A673 (cell line): ENCODE results near the gene AKAP6. TPM values are rescaled to one million over a fixed set of nuclear protein-coding genes. Genes with fewer than 3 reads are reported as not detected.
A peak's percentile ranks its signal among the peaks of the same experiment; 100 is the strongest.

ENCODE experiments used
- BruUV-seq: library from RNA; stranded (reverse); fragments of 400-500 nt; replicated peaks from 2 replicates; lab custom pipeline; 2021; lab: Mats Ljungman, UMichigan
- CTCF ChIA-PET: fragments of 300-600 bp; sonication (Branson Sonifier 250); formaldehyde crosslinking; loops from one replicate; lab custom pipeline; 2022; ENCODE audit warnings: antibody characterized with exemption; lab: Charles Lee
- POLR2A ChIA-PET: fragments of 300-600 bp; sonication (Branson Sonifier 250); formaldehyde crosslinking; loops from one replicate; lab custom pipeline; 2022; ENCODE audit warnings: antibody characterized with exemption; ENCODE audit not compliant: low non-redundant PET; lab: Charles Lee
- DNase-seq: peaks from one replicate; pipeline ENCODE4 v3.0.0-alpha.2; 2015; ENCODE audit warnings: low spot score
- H3K27ac ChIP-seq: fragments of 200-600 bp; sonication (generic); 2 replicates; pipeline ENCODE4 v1.5.1; 2016; ENCODE audit warnings: mixed run types, low read depth, mild to moderate bottlenecking, mixed read lengths, antibody characterized with exemption, low read length; ENCODE audit not compliant: poor library complexity, severe bottlenecking
- H3K27me3 ChIP-seq: fragments of 200-600 bp; sonication (generic); replicated peaks from 2 replicates; pipeline ENCODE4 v1.6.1; 2017; ENCODE audit warnings: mixed run types, low read depth, mild to moderate bottlenecking, mixed read lengths, antibody characterized with exemption, low read length; ENCODE audit not compliant: insufficient read depth, poor library complexity
- H3K36me3 ChIP-seq: fragments of 200-600 bp; sonication (generic); 2 replicates; pipeline ENCODE4 v1.6.1; 2016; ENCODE audit warnings: mixed run types, mild to moderate bottlenecking, mixed read lengths, antibody characterized with exemption, low read length; ENCODE audit not compliant: insufficient read depth, poor library complexity, severe bottlenecking
- H3K4me1 ChIP-seq: fragments of 200-600 bp; sonication (generic); 2 replicates; pipeline ENCODE4 v1.6.1; 2017; ENCODE audit warnings: mixed run types, mild to moderate bottlenecking, mixed read lengths, antibody characterized with exemption, low read length; ENCODE audit not compliant: insufficient read depth, poor library complexity, severe bottlenecking
- H3K4me3 ChIP-seq: fragments of 200-600 bp; sonication (generic); 2 replicates; pipeline ENCODE4 v1.5.1; 2016; ENCODE audit warnings: low read depth, mixed run types, mild to moderate bottlenecking, mixed read lengths, low read length; ENCODE audit not compliant: poor library complexity, severe bottlenecking
- H3K9me3 ChIP-seq: fragments of 200-600 bp; sonication (generic); 2 replicates; pipeline ENCODE4 v1.6.1; 2016; ENCODE audit warnings: mixed run types, low read depth, mild to moderate bottlenecking, mixed read lengths, antibody characterized with exemption, low read length; ENCODE audit not compliant: poor library complexity, severe bottlenecking
- EZH2 ChIP-seq: fragments of 200-600 bp; sonication (generic); IDR thresholded peaks from 2 replicates; pipeline ENCODE4 v1.6.1; 2017; ENCODE audit warnings: borderline replicate concordance, low read depth, mild to moderate bottlenecking, mixed read lengths, antibody characterized with exemption, low read length; ENCODE audit not compliant: poor library complexity, severe bottlenecking
- intact Hi-C: fragments of 100-400 bp; cut with micrococcal nuclease; formaldehyde crosslinking; loops from one replicate; pipeline ENCODE4 v1.10.0; 2022; ENCODE audit not compliant: unreplicated experiment
- total RNA-seq: library from RNA; stranded (reverse); gene quantifications from 2 replicates; pipeline ENCODE4 v1.2.3, GENCODE V29; 2021
- TF ChIP-seq, protein P1 (sequence below): fragments of 300-800, 200-600 bp; sonication (generic); conservative IDR thresholded peaks from 2 replicates; pipeline ENCODE4 v1.5.1; 2017; ENCODE audit warnings: low read depth, mild to moderate bottlenecking, antibody characterized with exemption, low read length, moderate library complexity, mixed read lengths

Gene AKAP6
- total RNA-seq, 1 experiment from 2014 or later: 0.73 TPM

GRCh38 chr14:32805979-32806378, 476.9 kb downstream of the AKAP6 start:
- H3K4me3 ChIP-seq: no peak overlapping the region
- no peak for TF ChIP-seq EZH2
- TF ChIP-seq, protein P1, sequence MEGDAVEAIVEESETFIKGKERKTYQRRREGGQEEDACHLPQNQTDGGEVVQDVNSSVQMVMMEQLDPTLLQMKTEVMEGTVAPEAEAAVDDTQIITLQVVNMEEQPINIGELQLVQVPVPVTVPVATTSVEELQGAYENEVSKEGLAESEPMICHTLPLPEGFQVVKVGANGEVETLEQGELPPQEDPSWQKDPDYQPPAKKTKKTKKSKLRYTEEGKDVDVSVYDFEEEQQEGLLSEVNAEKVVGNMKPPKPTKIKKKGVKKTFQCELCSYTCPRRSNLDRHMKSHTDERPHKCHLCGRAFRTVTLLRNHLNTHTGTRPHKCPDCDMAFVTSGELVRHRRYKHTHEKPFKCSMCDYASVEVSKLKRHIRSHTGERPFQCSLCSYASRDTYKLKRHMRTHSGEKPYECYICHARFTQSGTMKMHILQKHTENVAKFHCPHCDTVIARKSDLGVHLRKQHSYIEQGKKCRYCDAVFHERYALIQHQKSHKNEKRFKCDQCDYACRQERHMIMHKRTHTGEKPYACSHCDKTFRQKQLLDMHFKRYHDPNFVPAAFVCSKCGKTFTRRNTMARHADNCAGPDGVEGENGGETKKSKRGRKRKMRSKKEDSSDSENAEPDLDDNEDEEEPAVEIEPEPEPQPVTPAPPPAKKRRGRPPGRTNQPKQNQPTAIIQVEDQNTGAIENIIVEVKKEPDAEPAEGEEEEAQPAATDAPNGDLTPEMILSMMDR: no peak
- intact Hi-C loops: no loop called here
- H3K9me3 ChIP-seq: peaks cover 33% of the 10 kb centered on the region
- H3K27me3 ChIP-seq: no peaks in the 10 kb centered on the region
- no peak overlapping the region for H3K27ac ChIP-seq
- no peak for DNase-seq
- no TSS peak for BruUV-seq
- ChIA-PET CTCF (no interaction called here), POLR2A (no interaction called here)
- no peaks in the 10 kb centered on the region for H3K36me3 ChIP-seq
- peaks cover 27% of the 10 kb centered on the region for H3K4me1 ChIP-seq

DNA sequence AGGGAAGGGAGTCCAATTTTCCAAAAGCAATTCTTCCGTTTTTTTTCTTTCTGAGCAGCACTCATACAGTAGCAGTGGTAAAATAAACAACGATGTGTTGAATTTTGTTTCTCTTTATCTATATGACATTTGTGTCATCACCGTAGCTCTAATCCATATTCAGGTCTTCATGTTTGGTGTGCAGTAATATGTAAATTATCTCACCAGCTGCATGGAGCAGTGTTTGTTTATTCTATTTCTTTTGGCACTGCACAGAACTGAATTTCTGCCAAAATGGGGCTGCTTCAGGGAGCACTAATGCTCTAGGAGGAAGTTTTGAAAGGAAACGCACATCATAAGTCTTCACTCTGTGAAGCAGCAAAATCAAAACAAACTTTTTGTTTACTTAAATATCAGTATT, 479.5 kb downstream of the AKAP6 start:
- H3K4me1 ChIP-seq: peaks cover 36% of the 10 kb centered on the region
- peak overlapping the region; percentile 39 for H3K27ac ChIP-seq
- CTCF ChIA-PET: no interaction called here
- intact Hi-C loops: no loop called here
- H3K4me3 ChIP-seq: peak overlapping the region; percentile 9
- no TSS peak for BruUV-seq
- peaks cover 14% of the 10 kb centered on the region for H3K9me3 ChIP-seq
- H3K27me3 ChIP-seq: no peaks in the 10 kb centered on the region
- H3K36me3 ChIP-seq: no peaks in the 10 kb centered on the region
- POLR2A ChIA-PET: no interaction called here
- TF ChIP-seq, protein P1: no peak
- TF ChIP-seq EZH2: no peak
- DNase-seq: peak; percentile 55

- POLR2A ChIA-PET: no interaction called here
- DNase-seq: peak; percentile 60
- no TSS peak for BruUV-seq
- peaks cover 7% of the 10 kb centered on the region for H3K9me3 ChIP-seq
- CTCF ChIA-PET: no interaction called here
- TF ChIP-seq, protein P1: no peak
- TF ChIP-seq EZH2: no peak
- H3K4me3 ChIP-seq: peak overlapping the region; percentile 9
- peaks cover 37% of the 10 kb centered on the region for H3K4me1 ChIP-seq
- H3K36me3 ChIP-seq: no peaks in the 10 kb centered on the region
- intact Hi-C loops: no loop called here
- H3K27ac ChIP-seq: peak overlapping the region; percentile 39
- H3K27me3 ChIP-seq: no peaks in the 10 kb centered on the region
These were observed 480.2 kb downstream of the AKAP6 start for GRCh38 chr14:32809255-32809654.
